Right renal cortex interstitium (tissue), 3 donors: Measurements from ENCODE around the gene TSHZ3. TPM values are rescaled to one million over a fixed set of nuclear protein-coding genes. Genes with fewer than 3 reads are reported as not detected.

Source experiments
- DNase-seq, 3 donors: peaks; one replicate each; pipeline ENCODE4 v3.0.0-alpha.2; 2013; ENCODE audit warnings: low read depth in 3 of 3, low spot score in 2 of 3
- polyA plus RNA-seq, 3 donors: library from polyadenylated mRNA; unstranded; fragments of 120-200 nt; gene quantifications; one replicate each; pipeline ENCODE4 v1.2.1, GENCODE V29; 2013; ENCODE audit not compliant: insufficient read length in 3 of 3

Gene TSHZ3
- polyA plus RNA-seq, 3 donors = 11.9 to 12.8 (median 12.3) TPM

DNA sequence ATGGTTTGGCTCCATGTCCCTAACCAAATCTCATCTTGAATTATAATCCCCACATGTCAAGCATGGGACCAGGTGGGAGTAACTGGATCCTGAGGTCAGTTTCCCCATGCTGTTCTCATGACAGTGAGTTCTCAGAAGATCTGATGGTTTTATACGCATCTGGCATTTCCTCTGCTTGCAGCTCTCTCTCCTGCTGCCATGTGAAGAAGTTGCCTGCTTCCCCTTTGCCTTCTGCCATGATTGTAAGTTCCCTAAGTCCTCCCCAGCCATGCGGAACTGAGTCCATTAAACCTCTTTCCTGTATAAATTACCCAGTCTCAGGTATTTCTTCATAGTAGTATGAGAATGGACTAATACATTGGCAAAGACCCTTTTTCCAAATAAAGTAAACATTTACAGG lies 96.8 kb downstream of the TSHZ3 start:
- DNase-seq = no peak

DNA sequence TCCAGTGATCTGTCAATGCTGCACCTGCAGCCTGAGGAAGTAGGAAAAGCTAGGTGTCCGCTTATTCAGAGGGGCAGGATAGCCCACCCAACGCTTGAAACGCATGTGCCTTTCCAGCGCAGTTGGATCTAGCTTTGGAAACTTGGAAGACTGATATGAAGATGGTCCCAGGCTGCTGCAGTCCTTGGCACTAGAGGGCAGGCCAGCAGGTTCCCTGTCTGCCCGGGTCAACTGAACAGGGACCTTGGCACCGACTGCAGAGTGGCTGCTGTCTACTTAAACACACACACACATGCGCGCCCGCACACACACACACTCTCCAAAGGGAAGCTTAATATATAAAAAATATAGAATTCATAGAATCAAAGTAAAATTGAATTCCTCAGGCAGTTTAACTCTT lies 100.0 kb downstream of the TSHZ3 start:
- no peak for DNase-seq

DNA sequence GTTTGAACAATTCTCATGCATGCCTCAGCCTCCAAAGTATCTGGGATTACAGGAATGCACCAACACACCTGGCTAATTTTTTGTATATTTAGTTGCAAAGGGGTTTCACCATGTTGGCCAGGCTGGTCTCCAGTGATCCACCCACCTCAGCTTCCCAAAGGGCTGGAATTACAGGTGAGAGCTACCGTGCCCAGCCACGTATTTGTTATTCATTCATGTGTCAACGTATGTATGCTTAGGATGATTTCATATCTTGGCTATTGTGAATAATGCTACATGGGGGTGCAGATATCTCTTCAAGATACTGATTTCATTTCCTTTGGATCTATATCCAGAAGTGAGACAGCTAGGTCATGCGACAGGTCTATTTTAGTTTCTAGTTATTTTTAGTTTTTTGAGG lies 113.4 kb downstream of the TSHZ3 start:
- no peak for DNase-seq

DNA sequence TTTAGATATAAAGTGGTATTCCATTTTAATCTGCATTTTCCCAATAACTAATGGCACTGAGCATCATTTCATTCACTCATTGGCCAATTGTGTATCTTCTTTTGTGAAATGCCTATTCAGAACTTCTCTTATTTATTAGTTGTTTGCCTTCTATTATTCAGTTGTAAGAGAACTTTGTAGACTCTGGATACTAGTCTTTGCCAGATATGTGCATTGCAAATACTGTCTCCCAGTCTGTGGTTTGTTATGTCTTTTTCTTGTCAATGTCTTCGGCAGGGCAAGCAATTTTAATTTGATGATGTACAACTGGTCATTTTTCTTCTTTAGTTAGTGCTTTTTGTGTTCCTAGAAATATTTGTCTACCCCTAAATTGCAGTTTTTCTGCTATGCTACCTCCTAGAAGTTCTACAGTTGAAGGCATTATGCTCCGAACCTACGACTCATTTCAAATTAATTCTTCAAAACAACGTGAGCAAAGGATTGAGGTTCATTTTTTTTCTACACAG lies 115.9 kb downstream of the TSHZ3 start:
- no peak for DNase-seq

DNA sequence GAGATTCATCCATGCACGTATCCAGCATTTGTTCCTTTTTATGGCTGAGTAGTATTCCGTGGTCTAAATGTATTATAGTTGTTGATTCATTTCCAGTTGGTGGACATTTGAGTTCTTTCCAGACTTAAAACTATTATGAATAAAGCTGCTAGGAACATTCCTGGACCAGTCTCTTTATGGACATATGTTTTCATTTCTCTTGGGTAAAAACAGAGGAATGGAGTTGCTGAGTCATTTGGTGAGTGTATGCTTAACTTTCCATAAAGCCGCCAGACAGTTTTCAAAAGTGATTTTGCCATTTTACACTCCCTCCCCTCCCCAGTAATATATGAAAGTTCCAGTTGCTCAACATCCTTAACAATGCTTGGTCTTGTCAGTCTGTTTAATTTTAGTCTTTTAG lies 116.4 kb downstream of the TSHZ3 start:
- no peak for DNase-seq

DNA sequence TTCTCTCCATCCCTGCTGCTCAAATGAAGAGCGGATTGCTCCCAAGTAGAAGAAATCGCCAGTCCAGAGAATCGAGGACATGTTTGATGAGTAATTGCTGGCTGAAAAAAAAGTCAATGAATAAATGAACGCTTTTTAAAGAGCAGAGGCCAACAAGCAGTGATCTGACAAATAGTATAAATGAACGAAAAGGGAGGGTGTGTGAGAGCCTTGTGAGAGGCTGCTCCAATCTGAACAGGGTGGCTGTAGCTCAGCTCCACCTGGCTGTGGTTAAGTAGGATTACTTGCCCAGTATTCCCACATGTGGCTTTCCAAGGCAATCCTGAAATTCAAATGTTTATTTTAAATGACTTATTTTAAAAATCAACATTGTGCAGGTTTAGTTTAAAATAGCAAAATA lies 117.1 kb downstream of the TSHZ3 start:
- no peak for DNase-seq

DNA sequence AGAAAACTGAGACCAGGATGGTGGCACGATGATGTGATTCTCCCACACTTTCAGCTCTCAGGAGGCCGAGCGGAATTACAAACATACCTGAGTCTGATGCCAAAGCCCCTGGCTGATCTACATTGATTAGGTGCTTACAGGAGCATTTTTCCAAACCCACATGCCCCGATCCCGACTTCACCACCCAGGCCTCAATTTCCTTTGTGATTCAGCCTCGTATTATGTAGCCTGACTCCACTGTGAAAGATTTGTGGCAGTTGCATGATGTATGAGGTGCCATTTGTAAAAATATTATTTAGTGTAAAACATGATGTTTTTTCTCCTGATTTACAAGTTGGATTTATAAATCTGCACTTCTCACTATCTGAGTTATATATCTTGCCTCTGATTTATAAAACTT lies 118.0 kb downstream of the TSHZ3 start:
- no peak for DNase-seq

DNA sequence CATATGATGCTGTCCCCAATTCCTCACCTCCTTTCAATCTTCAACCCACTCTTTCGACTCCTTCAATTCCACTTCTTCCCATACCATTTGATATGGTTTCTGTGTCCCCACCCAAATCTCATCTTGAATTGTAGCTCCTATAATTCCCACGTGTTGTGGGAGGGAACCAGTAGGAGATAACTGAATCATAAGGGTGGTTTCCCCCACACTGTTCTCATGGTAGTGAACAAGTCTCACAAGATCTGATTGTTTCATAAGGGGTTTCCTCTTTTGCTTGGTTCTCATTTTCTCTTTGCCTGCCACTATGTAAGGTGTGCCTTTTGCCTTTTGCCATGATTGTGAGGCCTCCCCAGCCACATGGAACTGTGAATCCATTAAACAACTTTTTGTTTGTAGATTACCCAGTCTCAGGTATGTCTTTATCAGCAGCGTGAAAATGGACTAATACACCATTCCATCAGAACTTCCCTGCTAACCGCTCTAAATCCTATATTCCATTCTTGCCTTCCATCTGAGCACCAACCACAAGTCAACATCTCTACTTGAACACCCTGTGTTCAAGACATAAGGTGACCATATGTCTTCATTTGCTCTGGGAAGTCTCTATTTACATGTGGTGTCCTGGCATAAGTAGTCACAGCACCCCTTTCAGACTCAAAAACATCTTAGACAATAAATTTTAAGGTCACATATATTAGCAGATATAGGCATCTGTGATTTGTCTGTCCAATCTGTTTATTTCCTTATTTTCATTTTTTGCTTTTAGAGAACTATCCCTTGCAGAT lies 122.9 kb downstream of the TSHZ3 start:
- no peak for DNase-seq
